Hematopoietic multipotent progenitor cell treated with erythropoietin and hydrocortisone succinate and interleukin-3 and kit ligand, for 17 days (in vitro differentiated cells): ENCODE data around the gene METAP1D.
A peak's percentile ranks its signal among the peaks of the same experiment; 100 is the strongest.
"Not testable (repeated sequence)": the region's sequence is repeated elsewhere in the genome, so short reads cannot be mapped to it uniquely, and the experiment has no call there.

Experiments
- DNase-seq: peaks from one replicate; pipeline ENCODE4 v3.0.0-alpha.2; 2015; ENCODE audit warnings: low spot score

Gene METAP1D

GRCh38 chr2:171997031-171997430, 2.7 kb upstream of the METAP1D start:
- not testable (repeated sequence) for DNase-seq

- DNase-seq = no peak
Measured at GRCh38 chr2:171999161-171999560, 592 bp upstream of the METAP1D start.

GRCh38 chr2:172000696-172001361, 1.1 kb downstream of the METAP1D start:
- no peak for DNase-seq

- DNase-seq = no peak
Measured at GRCh38 chr2:172007372-172007771, 7.6 kb downstream of the METAP1D start.

- no peak for DNase-seq
Measured at GRCh38 chr2:172009823-172010222, 10.1 kb downstream of the METAP1D start.

- no peak for DNase-seq
Measured at GRCh38 chr2:172011812-172012575, 12.2 kb downstream of the METAP1D start.

- no peak for DNase-seq
Measured at GRCh38 chr2:172012677-172013391, 13.1 kb downstream of the METAP1D start.

- no peak for DNase-seq
Measured at GRCh38 chr2:172013396-172013795, 13.6 kb downstream of the METAP1D start.

GRCh38 chr2:172021074-172021931, 21.6 kb downstream of the METAP1D start:
- DNase-seq = no peak

GRCh38 chr2:172021955-172022354, 22.2 kb downstream of the METAP1D start:
- DNase-seq = no peak

GRCh38 chr2:172031536-172031935, 31.8 kb downstream of the METAP1D start:
- DNase-seq = no peak

GRCh38 chr2:172038121-172038520, 38.4 kb downstream of the METAP1D start:
- DNase-seq = no peak

- no peak for DNase-seq
Measured at GRCh38 chr2:172038604-172039003, 38.9 kb downstream of the METAP1D start.

GRCh38 chr2:172039011-172039704, 39.4 kb downstream of the METAP1D start:
- DNase-seq = no peak

- no peak for DNase-seq
Measured at GRCh38 chr2:172040311-172040710, 40.6 kb downstream of the METAP1D start.

GRCh38 chr2:172046080-172046678, 46.4 kb downstream of the METAP1D start:
- no peak for DNase-seq

GRCh38 chr2:172046866-172047565, 47.3 kb downstream of the METAP1D start:
- DNase-seq = no peak

- DNase-seq = peak; percentile 62
Measured at GRCh38 chr2:172047566-172048507, 48.1 kb downstream of the METAP1D start.
